22Rv1 (cell line): ENCODE measurements around the gene DNAH5.

Experiments used
- CTCF ChIP-seq: fragments of 450-650 bp; IDR thresholded peaks from 2 replicates; pipeline ENCODE4 v1.5.1; 2017; ENCODE audit warnings: mild to moderate bottlenecking
- ZFX ChIP-seq: fragments of 450-650 bp; IDR thresholded peaks from 2 replicates; pipeline ENCODE4 v1.6.1; 2017; ENCODE audit warnings: antibody characterized with exemption, borderline replicate concordance

- TF ChIP-seq CTCF (no peak), ZFX (no peak)
Observed at GRCh38 chr5:13917061-13917460, 27.4 kb downstream of the DNAH5 start.
